NOMO-1 treated with dmso at 0.1 percent for 144 hours (cell line): ENCODE data around the gene CASZ1.

Experiments
- DNase-seq: peaks from one replicate; lab custom pipeline; 2025; ENCODE audit not compliant: unreplicated experiment; lab: John Stamatoyannopoulos, UW

Gene CASZ1

DNA sequence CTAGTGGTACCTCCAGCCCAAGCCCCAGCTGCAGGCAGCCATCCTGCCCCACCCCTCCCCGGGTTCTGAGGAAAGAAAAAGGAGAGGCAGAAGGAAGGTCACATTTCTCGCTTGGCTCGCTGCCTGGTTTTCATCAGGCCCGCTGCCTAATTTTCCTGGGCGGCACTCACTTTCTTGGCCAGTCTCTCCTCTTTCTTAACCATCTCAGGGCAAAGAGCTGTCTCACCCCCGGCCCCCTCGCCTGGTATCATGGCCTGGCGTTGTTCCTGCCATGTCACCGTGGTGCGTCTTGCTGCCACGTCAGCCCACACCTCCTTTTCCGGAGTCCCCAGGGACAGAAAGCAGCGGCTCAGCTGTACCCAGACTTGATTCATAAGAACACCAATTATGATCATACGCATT, 26.6 kb upstream of the CASZ1 start:
- DNase-seq: no peak

DNA sequence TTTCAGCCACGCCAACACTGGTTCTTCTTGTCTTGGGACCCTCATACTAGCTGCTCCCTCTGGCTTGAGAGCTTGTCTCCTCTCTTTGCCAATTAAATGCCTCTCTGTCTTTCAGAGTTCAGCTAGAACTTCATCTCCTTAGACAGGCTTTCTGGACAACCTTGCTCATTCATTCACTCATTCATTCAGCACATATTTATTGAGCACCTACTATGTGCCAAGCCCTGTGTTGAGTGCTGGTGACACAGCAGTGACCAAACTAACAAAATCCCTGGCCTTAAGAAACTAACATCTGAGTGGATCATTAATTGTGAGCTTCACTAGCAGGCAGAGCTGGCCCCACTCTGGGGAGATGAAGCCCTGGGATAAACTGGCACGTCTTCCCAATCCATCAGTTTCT, 24.9 kb upstream of the CASZ1 start:
- DNase-seq: no peak

DNA sequence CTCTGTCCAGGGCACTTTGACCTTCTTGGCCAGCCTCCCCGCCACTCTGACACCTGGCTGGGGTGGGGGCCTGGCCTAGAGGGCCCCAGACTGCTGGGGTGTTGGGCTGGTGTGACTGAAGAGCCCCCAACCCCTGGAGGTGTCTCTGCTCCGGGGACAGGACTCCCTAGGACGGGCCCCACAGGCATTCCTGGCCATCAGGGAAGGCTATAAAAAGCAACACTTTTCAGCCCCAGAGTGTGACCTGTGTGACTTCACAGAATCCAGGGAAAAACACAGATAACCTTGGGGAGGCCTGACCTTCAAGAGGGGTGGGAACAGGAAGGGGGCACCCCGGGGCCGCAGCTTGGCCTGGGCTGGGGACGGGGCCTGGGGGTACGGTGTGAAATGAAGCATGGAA, 24.0 kb upstream of the CASZ1 start:
- no peak for DNase-seq

DNA sequence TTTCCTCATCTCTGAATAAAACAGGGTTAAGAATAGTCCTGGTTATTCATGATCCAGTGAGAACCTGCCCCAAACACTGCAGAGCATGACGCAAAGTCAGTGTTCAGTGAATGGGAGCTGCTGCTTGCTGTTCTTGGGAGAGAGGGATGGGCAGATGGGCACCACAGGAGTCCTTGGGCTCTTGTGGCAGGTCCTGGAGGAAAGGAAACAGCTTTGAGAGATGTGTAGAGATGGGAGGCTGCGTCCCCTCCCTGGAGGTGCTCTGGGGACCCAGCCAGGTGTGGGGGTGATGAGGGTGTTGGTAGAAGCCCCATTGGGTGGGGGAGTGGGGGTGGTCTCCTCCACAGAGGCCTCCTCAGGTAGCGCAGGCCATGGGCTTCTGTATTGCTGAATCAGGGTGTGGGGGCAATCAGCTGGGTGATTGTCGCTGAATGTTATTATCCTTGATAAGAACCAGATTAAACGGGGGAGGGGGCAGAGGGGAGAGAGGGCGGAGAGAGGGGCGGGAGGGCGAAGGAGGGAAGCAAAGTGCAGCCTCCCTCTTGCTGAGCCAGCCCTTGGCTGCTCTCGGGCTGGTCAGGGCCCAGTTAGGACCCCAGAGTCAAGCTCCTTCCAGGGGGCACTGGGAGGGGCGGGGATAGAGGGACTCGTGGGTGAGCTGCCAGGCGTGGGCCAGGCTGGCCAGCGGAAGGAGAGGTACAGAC, 22.9 kb upstream of the CASZ1 start:
- no peak for DNase-seq

DNA sequence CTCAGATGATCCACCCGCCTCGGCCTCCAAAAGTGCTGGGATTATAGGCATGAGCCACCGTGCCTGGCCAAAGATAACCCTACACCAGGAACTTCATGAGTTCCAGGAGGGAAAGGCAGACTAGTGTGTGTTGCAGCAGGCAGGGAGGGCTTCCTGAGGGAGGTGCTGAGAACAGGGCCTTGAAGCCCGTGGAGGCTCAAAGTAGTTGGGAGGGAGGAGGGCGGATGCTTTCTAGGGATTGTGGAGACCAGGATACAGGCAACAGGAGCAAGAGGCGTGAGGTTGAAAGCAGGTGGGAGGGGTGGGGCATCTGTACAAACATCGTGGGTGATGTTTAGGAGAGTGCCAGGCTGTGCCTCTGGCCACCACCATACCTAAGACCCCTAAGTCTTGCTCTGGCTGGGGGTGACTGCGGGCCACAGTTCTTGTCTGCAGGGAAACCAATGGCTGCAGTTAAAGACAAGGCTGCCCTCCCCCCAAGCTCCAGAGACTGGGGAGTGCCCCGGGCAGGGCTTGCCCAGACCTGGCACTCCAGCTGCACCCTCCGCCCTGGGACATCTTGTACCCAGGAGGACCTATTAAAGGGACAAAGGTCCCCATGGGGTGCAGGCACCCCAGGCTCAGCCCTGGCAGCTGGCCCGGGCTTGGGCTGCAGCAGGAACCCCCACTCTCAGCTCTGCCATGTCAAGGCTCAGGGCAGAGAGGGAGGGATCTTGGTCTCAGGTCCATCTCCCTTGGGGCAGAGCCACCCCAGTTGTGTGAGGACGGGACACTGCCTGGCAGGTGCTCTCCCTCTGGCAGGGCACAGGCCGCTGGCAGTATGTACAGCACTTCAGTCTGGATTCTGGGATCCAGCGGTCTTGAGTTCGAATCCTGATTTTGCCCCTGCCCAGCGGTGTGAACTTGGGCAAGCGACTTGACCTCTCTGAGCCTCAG, 22.1 kb upstream of the CASZ1 start:
- no peak for DNase-seq

DNA sequence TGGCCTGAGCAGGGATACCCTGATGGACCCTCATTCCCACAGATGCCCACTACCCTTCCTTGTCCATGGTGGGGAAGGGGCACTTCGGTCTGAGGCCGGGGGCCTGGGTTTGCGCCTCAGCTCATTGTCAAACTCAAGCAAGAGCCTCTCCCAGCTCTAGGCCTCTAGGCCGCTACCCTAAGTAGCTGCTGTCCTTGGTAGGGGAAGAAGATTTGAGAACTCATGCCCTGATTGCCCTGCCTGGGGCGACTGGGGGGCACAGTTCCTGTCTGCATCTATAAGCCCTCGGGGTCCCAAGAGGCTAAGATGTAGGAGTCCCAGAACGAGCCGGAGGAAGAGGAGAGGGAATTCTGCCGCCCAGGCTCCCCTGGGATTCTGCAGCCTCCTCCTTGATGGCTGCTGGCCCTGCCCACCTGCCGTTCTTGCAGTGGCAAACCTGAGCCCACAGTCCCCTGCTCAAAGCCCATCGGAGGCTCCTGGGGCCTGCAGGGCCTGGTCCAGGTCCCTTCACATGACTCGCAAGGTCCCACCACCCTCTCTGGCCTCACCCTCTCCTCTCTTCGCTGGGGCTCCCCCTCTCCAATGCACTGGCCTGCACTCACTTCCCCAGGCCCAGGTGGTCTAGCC, 20.4 kb upstream of the CASZ1 start:
- no peak for DNase-seq

DNA sequence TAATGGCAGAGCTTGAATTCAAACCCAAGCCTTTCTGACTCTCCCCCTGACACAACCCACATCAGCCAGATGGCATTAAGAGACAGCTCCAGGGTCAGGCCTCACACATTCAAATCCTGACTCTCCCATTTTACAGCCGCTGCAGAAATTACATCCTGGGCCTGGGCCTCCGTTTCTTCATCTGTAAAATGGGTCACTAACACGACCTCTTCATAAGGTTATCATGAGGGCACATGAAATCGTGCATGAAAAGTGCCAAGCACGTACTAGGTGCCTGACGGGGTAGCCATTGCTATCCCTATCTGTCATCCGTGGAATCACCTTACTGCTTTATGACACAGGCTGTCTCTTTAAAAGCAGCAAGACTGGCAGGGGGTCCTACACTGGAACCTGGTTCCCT, 19.8 kb upstream of the CASZ1 start:
- no peak for DNase-seq

DNA sequence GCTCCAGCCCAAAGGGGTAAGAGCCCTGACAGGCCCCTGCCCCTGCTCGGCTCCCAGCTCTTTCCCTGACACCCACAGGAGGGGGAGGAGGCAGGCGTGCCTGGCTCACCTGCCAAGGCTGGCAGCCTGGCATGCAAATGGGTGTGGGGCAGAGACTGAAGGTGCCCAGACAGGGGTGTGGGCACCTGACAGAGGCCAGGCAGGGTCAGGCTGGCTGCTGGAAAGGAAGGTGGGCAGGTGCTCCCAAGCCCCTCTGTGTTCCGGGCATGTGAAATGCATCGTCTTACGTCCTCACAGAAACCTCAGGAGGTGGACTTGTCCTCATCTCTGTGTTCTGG, 19.4 kb upstream of the CASZ1 start:
- DNase-seq: no peak

DNA sequence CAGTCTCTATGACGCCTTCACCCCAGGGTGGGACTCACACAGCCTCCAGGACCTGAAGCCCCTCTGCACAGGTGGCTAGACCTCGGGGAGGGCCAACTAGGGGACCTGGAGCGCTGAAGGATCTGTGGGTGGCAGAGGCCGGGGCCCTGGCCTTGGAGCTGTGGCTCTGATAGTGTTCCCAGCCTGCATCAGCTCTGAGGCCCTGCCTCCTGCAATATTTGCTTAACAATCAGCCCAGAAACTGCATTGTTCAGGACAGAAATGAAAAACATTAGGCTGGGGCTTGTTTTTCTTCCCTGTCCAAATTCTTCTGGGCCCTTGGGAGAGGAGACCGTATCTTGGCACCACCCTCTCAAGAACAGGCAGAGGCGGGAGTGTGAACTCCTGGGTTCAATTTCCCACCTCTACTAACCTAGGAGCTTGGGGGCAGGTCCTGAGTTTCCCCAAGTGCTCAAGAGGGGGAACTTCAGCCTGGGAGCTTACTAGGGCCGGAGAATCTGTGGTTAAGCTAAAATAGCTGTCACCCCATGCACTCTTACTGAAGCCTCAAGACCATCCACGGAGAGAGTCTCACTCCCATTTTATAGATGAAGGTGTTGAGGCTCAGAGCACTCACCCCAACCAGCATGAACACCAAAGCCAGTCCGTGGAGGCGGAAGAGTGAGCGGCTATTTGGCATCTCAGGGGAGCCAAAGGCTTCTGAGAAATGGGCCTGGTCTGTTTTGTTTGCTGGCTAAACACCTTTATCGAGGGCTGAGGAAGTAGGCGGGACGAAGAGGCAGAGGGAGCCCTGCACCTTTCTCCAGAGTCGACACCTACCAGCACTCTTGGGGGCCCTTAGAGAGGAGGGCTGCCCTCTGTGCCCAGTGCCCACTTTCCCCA, 18.8 kb upstream of the CASZ1 start:
- DNase-seq: no peak

DNA sequence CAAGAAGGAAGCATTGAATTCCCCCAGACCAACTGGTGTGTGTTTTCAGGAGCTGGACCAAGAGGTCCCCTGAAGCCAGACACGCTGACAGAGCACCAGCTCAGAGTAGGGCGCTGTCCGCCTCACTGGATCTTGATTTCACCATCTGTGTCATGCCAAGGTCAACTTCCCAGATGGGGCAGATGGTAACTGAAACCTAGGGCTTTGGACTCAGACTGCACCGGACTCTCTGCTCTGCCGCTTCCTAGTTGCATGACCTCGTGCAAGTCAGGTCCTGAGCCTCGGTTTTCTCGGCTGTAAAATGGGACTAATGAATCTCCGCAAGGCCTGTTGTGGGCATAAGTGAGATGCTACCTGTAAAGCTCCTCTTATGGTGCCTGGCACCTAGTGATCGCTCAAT, 17.9 kb upstream of the CASZ1 start:
- DNase-seq: no peak

DNA sequence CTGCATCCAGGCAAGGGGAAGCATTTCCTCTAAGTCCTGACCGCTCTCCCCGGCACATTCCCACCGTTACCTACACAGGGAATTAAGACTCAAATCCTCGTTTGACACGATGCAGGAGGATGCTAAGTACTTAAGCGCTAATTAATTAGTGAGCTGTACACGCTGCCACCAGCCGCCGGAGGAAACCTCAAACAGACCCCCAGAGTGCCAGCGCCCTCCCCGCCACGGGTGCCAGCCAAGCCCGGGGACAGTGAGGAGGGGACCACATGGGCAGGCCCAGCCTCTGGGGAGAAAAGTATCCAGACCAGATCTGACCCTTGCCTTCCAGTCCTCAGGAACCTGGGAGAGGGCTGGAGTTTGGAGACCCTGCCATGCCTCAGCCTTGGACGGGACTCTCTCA, 17.4 kb upstream of the CASZ1 start:
- no peak for DNase-seq

DNA sequence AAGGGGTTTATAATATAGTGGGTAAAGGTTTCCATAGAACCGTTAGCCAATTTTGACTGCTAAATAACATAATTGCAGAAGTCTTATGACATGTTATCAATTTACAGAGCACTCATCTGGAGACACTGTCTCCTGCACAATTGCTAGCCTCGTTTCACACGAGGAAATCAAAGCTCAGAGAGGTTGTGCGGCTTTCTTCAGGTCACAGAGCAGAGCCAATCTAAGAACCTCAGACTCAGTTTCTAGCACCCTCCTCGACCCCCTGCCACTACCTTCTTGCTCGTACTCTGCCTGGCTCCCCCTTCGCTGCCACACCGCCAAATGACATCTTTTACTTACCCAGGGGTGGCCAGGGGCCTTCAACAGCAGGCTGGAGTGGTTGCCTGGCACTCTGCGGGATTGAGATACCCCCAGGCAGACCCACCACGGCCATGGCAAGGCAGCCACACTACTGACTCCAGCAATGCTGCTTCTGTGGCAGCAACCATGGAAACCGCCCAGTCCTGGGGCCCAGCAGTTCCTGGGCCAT, 16.0 kb upstream of the CASZ1 start:
- no peak for DNase-seq

DNA sequence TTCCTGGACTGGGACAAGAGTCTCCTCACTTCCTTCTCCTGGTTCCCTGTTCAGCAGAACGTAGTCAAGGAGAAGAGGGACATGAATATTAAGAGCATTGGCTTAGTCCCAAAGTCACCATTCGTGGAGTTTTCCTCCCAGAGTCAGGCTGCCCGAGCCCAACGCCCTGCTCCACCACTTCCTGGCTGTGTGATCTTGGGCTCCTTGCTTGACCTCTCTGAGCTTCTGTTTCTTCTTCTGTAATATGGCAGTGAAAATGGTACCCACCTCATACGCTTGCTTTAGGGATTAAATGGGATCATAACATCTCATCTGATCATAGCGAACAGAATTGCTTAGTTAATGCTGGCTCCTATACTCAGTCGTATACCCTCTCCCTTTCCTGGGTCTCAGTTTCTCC, 12.0 kb upstream of the CASZ1 start:
- DNase-seq: no peak

DNA sequence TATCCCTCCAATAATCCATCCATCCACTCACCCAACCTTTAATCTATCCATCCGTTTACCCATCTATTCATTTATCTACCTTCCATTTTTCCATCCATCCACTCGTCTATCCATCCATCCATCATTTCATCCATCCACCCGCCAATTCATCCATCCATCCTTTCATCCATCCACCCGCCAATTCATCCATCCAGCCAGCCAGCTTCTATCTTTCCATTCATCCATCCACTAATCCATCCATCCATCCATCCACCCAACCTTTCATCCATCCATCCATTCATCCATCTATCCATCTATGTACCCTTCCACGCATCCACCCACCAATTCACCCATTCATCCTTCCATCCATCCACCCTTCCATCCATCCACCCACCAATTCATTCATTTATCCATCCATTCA, 10.5 kb upstream of the CASZ1 start:
- DNase-seq: no peak

DNA sequence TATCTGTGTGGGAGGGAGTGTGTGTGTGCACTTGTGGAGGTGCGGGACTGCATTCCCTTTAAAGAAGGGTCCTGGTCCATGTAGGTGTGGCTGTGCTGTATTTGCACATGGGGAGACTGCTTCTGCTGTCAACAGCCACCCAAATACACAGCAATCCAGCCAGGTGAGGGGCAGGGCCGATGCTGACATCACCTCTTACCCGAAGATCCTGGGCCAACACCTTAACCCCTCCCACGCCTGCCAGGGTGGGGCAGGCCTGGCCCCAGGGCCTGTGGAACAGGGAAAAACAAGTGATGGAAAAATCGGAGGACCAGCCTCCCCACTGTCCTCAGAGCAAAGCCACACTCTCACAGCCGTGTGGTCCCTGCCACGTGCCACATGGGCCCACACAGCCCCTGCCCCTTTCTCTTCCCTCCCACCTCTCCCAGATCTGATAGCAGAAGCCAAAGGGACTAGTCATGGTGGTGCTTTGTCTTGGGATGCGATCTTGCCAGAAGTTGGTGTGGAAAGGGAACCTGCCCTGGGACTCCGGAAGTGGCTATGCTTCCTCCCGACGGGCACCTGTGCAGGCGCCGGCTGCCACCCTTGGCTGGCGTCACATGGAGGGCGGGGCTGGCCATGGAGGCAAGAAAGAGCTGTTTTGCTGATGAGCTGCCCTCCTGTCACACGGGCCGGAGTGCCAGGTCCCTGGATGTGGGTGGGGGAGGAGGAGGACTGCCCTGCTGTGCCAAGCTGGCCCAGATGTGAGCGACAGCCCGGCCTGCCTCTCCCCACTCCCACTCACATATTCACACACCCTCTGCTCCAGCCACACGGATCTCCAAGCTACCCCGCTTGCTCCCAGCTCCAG, 7.8 kb upstream of the CASZ1 start:
- DNase-seq: no peak

DNA sequence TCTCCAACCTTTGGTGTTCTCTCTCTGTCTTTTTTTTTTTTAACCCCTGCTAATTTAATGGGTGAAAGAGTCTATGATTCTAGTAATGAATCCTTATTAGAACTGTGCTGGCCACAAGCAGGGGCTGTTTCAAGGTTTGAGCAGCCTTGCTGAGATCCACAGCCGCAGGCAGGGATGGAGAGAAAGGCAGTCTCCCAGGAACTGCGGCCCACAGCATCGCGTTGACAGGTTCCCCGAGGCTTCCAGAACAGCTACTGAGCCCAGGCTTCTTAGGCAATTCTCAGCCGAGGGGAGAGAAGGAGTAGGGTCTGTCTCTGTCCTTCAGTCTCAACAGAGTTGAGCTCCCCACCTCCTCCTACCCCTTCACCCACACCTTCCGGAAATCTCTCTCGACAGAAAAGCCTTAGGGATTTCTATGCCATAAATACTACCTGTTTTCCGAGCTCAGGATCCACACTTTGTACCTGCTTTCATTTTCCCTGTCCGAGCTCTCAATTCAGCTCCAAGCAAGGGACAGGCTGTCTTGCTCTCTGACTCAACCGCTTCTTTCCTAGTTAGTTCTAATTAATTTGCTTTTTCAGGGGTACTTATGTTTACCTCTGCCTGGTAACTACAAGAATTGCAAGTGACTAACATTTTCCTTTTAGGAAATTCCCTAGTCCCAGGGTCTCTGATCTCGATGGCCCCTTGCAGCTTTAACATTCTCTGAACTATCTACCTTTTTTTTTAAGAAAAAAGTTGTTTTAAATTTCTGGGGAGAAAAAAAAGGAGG, 6.7 kb upstream of the CASZ1 start:
- no peak for DNase-seq

DNA sequence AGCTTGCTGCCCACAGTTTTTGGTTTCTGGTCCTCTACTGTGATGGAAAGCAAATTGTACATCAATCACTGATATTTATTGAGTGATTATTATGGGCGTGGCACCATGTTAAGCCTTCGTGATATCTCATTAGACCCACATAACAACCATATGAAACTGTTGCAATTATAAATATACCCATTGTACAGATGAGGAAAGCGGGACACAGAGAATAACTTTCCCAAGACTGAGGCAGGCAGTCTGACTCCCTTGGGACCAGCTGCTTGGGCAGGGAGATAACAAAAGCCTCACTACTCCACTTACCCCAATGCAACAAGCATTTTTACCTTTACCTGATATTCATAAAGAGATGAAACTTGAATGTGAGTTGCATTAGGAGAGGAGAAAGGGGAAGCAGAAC, 4.3 kb upstream of the CASZ1 start:
- DNase-seq: no peak

DNA sequence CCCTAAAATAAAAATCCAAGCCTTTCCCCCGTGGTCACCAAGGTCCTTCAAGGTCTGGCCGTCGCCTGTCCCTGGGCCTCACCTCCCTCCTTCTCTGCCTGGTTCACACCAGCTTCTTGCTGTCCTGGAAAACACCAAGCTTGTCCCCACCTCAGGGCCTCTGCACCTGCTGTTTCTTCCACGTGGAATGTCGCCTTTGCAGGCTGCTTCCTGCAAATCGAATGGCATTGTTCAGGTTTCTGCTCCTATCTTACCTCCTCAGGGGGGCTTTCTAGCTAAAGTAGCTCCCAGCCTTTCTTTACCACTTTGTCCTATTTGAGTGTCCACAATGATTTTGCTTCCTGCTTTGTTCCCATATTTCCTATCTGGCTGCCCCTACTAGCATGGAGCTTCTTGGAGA, 3.3 kb upstream of the CASZ1 start:
- no peak for DNase-seq

DNA sequence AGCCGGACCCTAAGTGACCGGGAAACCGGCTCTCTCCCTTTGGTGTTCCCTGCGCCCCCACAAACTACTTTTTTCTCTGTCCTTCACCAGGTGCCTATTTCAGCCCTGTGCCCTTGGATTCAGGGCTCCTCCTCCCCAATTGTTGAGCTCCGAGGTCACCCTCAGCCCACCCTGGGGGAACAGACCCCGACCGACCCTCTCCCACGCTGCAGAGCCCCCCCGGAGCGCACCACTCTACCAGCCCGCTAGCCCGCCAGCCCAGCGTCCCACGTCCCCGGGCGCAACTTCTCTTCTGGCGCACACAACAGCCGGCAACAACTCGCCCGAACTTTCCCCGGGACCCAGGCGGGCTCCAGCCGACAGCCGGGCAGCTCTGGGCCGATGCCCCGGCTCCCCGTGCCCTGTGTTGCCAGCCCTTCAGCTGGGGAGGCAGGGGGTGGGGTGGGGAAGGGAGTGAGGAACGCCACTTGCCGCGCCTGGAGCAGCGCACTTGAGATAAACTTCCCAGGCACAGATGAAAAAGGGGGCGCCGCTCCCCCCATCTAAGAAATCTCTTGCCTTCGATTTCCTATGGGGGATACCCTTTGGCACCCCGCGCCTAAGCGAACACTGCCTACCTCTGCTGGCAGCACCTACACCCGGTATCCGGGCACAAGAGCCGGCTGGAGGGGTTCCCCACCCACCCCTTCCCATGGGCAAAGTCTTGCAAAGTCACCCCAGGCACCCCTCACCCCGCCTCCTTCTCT, 997 bp downstream of the CASZ1 start:
- DNase-seq: no peak
